WTC11 (cell line): ENCODE data around the gene DEGS1. TPM values are rescaled to one million over a fixed set of nuclear protein-coding genes. Genes with fewer than 3 reads are reported as not detected.
A peak's percentile ranks its signal among the peaks of the same experiment; 100 is the strongest.

Experiments
- ATAC-seq: fragments of 200-7000 bp; cut with Tn5 transposase; 2 replicates; pipeline ENCODE4 v1.10.0; 2021; ENCODE audit warnings: mild to moderate bottlenecking, moderate library complexity
- CTCF ChIA-PET: fragments of 300-600 bp; sonication (Branson Sonifier 250); formaldehyde crosslinking; loops from one replicate; lab custom pipeline; 2021; ENCODE audit warnings: antibody characterized with exemption; lab: Charles Lee
- POLR2A ChIA-PET: fragments of 350-600 bp; sonication (Branson Sonifier 250); formaldehyde crosslinking; loops from one replicate; lab custom pipeline; 2021; ENCODE audit warnings: antibody characterized with exemption; lab: Charles Lee
- DNase-seq: peaks from one replicate; pipeline ENCODE4 v3.0.0; 2021; ENCODE audit warnings: low spot score
- H3K27ac Mint-ChIP-seq: 2 replicates; pipeline ENCODE4 v1.8.0; 2021; ENCODE audit warnings: mixed read lengths
- H3K27me3 Mint-ChIP-seq: 2 replicates; pipeline ENCODE4 v1.8.0; 2021; ENCODE audit warnings: low read depth, mild to moderate bottlenecking, moderate library complexity, mixed read lengths
- H3K36me3 Mint-ChIP-seq: 2 replicates; pipeline ENCODE4 v1.8.0; 2021; ENCODE audit warnings: mixed read lengths
- H3K4me1 Mint-ChIP-seq: 2 replicates; pipeline ENCODE4 v1.8.0; 2022; ENCODE audit warnings: mixed read lengths
- H3K4me3 Mint-ChIP-seq: 2 replicates; pipeline ENCODE4 v1.8.0; 2021; ENCODE audit warnings: mild to moderate bottlenecking, moderate library complexity, mixed read lengths
- H3K9me3 Mint-ChIP-seq: 2 replicates; pipeline ENCODE4 v1.8.0; 2021; ENCODE audit warnings: mixed read lengths
- ELF4 ChIP-seq: sonication (generic); formaldehyde crosslinking; IDR thresholded peaks from 2 replicates; pipeline ENCODE4 v1.8.1; 2022; ENCODE audit warnings: low read depth, mild to moderate bottlenecking, moderate library complexity, missing genetic modification reagents
- EMX1 ChIP-seq: fragments of 250-450 bp; sonication (Bioruptor Pico); IDR thresholded peaks from 2 replicates; pipeline ENCODE4 v1.8.0; 2021; ENCODE audit warnings: mild to moderate bottlenecking
- ESRRA ChIP-seq: sonication (generic); formaldehyde crosslinking; IDR thresholded peaks from 2 replicates; pipeline ENCODE4 v1.8.1; 2022; ENCODE audit warnings: mild to moderate bottlenecking, missing genetic modification reagents, borderline replicate concordance
- ETV6 ChIP-seq: sonication (generic); formaldehyde crosslinking; IDR thresholded peaks from 2 replicates; pipeline ENCODE4 v1.8.1; 2022; ENCODE audit warnings: mild to moderate bottlenecking, missing genetic modification reagents
- FOXJ3 ChIP-seq: sonication (generic); formaldehyde crosslinking; IDR thresholded peaks from 2 replicates; pipeline ENCODE4 v1.9.0; 2021; ENCODE audit warnings: missing genetic modification reagents, mild to moderate bottlenecking, borderline replicate concordance
- GABPB1 ChIP-seq: sonication (generic); formaldehyde crosslinking; IDR thresholded peaks from 2 replicates; pipeline ENCODE4 v1.8.1; 2023; ENCODE audit warnings: mild to moderate bottlenecking, missing genetic modification reagents
- GRHL2 ChIP-seq: fragments of 250-450 bp; sonication (Bioruptor Pico); IDR thresholded peaks from 2 replicates; pipeline ENCODE4 v1.8.0; 2022; ENCODE audit warnings: mild to moderate bottlenecking, moderate library complexity; ENCODE audit not compliant: insufficient replicate concordance, severe bottlenecking
- MXD4 ChIP-seq: fragments of 250-450 bp; sonication (Bioruptor Pico); IDR thresholded peaks from 2 replicates; pipeline ENCODE4 v1.8.0; 2021; ENCODE audit warnings: mild to moderate bottlenecking, moderate library complexity, borderline replicate concordance
- MYBL2 ChIP-seq: sonication (generic); formaldehyde crosslinking; IDR thresholded peaks from 2 replicates; pipeline ENCODE4 v1.8.1; 2023; ENCODE audit warnings: mild to moderate bottlenecking, moderate library complexity, missing genetic modification reagents
- NR1H2 ChIP-seq: sonication (generic); formaldehyde crosslinking; IDR thresholded peaks from 2 replicates; pipeline ENCODE4 v1.9.0; 2021; ENCODE audit warnings: mild to moderate bottlenecking, moderate library complexity, missing genetic modification reagents
- NR2C2 ChIP-seq: sonication (generic); formaldehyde crosslinking; IDR thresholded peaks from 2 replicates; pipeline ENCODE4 v1.8.0; 2022; ENCODE audit warnings: mild to moderate bottlenecking, missing genetic modification reagents
- PRRX2 ChIP-seq: fragments of 250-450 bp; sonication (Bioruptor Pico); IDR thresholded peaks from 2 replicates; pipeline ENCODE4 v1.8.0; 2021; ENCODE audit warnings: mild to moderate bottlenecking
- TEAD4 ChIP-seq: sonication (generic); formaldehyde crosslinking; IDR thresholded peaks from 2 replicates; pipeline ENCODE4 v1.8.0; 2022; ENCODE audit warnings: mild to moderate bottlenecking, missing genetic modification reagents
- TP53 ChIP-seq: sonication (generic); formaldehyde crosslinking; IDR thresholded peaks from 2 replicates; pipeline ENCODE4 v1.8.1; 2023; ENCODE audit warnings: mild to moderate bottlenecking, missing genetic modification reagents
- ZNF219 ChIP-seq: sonication (generic); formaldehyde crosslinking; IDR thresholded peaks from 2 replicates; pipeline ENCODE4 v1.8.0; 2023; ENCODE audit warnings: missing genetic modification reagents, mild to moderate bottlenecking, borderline replicate concordance
- ZNF396 ChIP-seq: fragments of 250-450 bp; sonication (Bioruptor Pico); IDR thresholded peaks from 2 replicates; pipeline ENCODE4 v1.8.0; 2021; ENCODE audit warnings: mild to moderate bottlenecking, moderate library complexity, borderline replicate concordance
- total RNA-seq: library from RNA; stranded (reverse); gene quantifications from 3 replicates; pipeline ENCODE4 v1.2.3, GENCODE V29; 2021
- TF ChIP-seq, protein P1 (sequence below): sonication (generic); formaldehyde crosslinking; IDR thresholded peaks from 2 replicates; pipeline ENCODE4 v1.8.0; 2023; ENCODE audit warnings: missing genetic modification reagents
- TF ChIP-seq, protein P2 (sequence below): fragments of 200-600 bp; IDR thresholded peaks from 2 replicates; pipeline ENCODE4 v1.8.0; 2022; ENCODE audit warnings: antibody characterized with exemption
- TF ChIP-seq, protein P3 (sequence below): sonication (generic); formaldehyde crosslinking; IDR thresholded peaks from 2 replicates; pipeline ENCODE4 v1.8.0; 2022; ENCODE audit warnings: mild to moderate bottlenecking, missing genetic modification reagents
- TF ChIP-seq, protein P4 (sequence below): sonication (generic); formaldehyde crosslinking; IDR thresholded peaks from 2 replicates; pipeline ENCODE4 v1.8.0; 2022; ENCODE audit warnings: mild to moderate bottlenecking, missing genetic modification reagents
- TF ChIP-seq, protein P5 (sequence below): sonication (generic); formaldehyde crosslinking; IDR thresholded peaks from 2 replicates; pipeline ENCODE4 v1.8.1; 2023; ENCODE audit warnings: mild to moderate bottlenecking, missing genetic modification reagents, moderate library complexity
- TF ChIP-seq, protein P6 (sequence below): fragments of 250-450 bp; sonication (Bioruptor Pico); IDR thresholded peaks from 2 replicates; pipeline ENCODE4 v1.9.0; 2021; ENCODE audit warnings: mild to moderate bottlenecking, borderline replicate concordance
- TF ChIP-seq, protein P7 (sequence below): sonication (generic); formaldehyde crosslinking; conservative IDR thresholded peaks from 2 replicates; pipeline ENCODE4 v1.8.1; 2023; ENCODE audit warnings: mild to moderate bottlenecking, low read depth, missing genetic modification reagents, moderate library complexity
- TF ChIP-seq, protein P8 (sequence below): sonication (generic); formaldehyde crosslinking; conservative IDR thresholded peaks from 2 replicates; pipeline ENCODE4 v1.8.1; 2022; ENCODE audit warnings: mild to moderate bottlenecking, missing genetic modification reagents

The DEGS1 gene
- total RNA-seq, 1 experiment from 2014 or later = 30.7 TPM

DNA sequence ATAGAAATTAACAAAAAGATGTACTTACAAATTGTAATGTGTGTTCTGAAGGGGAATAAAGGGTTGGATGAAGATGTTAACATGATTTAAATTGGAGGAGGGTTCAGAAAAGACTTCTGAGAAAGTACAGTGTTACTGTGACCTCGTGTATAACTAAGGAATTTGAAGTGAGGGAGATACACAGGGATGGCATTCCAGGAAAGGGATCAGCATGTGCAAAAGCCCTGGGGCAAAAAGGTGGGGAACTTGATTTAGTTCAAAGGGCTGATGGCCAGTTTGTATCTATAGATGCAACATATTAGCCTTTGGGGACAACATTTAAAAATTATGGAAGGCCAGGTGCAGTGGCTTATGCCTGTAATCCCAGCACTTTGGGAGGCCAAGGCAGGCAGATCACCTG, 33.3 kb upstream of the DEGS1 start (continued):
- TF ChIP-seq, protein P1, sequence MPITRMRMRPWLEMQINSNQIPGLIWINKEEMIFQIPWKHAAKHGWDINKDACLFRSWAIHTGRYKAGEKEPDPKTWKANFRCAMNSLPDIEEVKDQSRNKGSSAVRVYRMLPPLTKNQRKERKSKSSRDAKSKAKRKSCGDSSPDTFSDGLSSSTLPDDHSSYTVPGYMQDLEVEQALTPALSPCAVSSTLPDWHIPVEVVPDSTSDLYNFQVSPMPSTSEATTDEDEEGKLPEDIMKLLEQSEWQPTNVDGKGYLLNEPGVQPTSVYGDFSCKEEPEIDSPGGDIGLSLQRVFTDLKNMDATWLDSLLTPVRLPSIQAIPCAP = no peak
- TF ChIP-seq, protein P2, sequence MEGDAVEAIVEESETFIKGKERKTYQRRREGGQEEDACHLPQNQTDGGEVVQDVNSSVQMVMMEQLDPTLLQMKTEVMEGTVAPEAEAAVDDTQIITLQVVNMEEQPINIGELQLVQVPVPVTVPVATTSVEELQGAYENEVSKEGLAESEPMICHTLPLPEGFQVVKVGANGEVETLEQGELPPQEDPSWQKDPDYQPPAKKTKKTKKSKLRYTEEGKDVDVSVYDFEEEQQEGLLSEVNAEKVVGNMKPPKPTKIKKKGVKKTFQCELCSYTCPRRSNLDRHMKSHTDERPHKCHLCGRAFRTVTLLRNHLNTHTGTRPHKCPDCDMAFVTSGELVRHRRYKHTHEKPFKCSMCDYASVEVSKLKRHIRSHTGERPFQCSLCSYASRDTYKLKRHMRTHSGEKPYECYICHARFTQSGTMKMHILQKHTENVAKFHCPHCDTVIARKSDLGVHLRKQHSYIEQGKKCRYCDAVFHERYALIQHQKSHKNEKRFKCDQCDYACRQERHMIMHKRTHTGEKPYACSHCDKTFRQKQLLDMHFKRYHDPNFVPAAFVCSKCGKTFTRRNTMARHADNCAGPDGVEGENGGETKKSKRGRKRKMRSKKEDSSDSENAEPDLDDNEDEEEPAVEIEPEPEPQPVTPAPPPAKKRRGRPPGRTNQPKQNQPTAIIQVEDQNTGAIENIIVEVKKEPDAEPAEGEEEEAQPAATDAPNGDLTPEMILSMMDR = no peak
- TF ChIP-seq ESRRA (CRISPR knock-in tag) (no peak), MXD4 (CRISPR knock-in tag) (no peak), EMX1 (no peak), ZNF219 (CRISPR knock-in tag) (no peak), GRHL2 (CRISPR knock-in tag) (no peak), NR2C2 (no peak)
- TF ChIP-seq, protein P3, sequence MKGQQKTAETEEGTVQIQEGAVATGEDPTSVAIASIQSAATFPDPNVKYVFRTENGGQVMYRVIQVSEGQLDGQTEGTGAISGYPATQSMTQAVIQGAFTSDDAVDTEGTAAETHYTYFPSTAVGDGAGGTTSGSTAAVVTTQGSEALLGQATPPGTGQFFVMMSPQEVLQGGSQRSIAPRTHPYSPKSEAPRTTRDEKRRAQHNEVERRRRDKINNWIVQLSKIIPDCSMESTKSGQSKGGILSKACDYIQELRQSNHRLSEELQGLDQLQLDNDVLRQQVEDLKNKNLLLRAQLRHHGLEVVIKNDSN (CRISPR knock-in tag) = no peak
- TF ChIP-seq, all 79 proteins: peak for 0

DNA sequence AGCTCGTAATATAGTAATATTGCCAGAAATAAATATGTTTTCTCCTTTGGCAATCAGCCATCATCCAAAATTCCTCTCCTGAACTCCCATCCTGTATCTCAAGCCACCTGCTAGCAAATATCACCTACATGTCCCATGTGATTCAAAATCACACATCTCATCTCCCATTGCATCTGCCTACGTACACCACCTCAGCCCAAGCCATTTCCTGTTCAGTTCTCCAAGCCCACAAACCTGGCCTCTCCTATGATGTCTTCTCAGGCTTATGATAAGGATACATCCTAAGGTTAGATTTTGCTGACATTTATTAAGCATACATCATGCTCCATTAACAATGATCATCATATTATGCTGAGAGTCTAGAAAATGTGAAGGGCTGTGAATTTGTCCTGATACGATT, 31.9 kb upstream of the DEGS1 start:
- H3K27ac Mint-ChIP-seq = peak overlapping the region; percentile 14
- H3K4me3 Mint-ChIP-seq = no peak overlapping the region
- H3K9me3 Mint-ChIP-seq = peaks cover 5% of the 10 kb centered on the region
- H3K36me3 Mint-ChIP-seq = peaks cover 26% of the 10 kb centered on the region
- TF ChIP-seq TEAD4 (CRISPR knock-in tag) (no peak), PRRX2 (CRISPR knock-in tag) (no peak), TP53 (no peak), FOXJ3 (CRISPR knock-in tag) (no peak), NR1H2 (CRISPR knock-in tag) (no peak), MXD4 (CRISPR knock-in tag) (no peak), ELF4 (CRISPR knock-in tag) (no peak), ETV6 (no peak), ZNF396 (CRISPR knock-in tag) (no peak), GABPB1 (CRISPR knock-in tag) (no peak), MYBL2 (no peak)
- TF ChIP-seq, protein P4, sequence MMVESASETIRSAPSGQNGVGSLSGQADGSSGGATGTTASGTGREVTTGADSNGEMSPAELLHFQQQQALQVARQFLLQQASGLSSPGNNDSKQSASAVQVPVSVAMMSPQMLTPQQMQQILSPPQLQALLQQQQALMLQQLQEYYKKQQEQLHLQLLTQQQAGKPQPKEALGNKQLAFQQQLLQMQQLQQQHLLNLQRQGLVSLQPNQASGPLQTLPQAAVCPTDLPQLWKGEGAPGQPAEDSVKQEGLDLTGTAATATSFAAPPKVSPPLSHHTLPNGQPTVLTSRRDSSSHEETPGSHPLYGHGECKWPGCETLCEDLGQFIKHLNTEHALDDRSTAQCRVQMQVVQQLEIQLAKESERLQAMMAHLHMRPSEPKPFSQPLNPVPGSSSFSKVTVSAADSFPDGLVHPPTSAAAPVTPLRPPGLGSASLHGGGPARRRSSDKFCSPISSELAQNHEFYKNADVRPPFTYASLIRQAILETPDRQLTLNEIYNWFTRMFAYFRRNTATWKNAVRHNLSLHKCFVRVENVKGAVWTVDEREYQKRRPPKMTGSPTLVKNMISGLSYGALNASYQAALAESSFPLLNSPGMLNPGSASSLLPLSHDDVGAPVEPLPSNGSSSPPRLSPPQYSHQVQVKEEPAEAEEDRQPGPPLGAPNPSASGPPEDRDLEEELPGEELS (CRISPR knock-in tag) = no peak
- TF ChIP-seq, protein P5, sequence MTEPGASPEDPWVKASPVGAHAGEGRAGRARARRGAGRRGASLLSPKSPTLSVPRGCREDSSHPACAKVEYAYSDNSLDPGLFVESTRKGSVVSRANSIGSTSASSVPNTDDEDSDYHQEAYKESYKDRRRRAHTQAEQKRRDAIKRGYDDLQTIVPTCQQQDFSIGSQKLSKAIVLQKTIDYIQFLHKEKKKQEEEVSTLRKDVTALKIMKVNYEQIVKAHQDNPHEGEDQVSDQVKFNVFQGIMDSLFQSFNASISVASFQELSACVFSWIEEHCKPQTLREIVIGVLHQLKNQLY = no peak
- TF ChIP-seq, protein P6, sequence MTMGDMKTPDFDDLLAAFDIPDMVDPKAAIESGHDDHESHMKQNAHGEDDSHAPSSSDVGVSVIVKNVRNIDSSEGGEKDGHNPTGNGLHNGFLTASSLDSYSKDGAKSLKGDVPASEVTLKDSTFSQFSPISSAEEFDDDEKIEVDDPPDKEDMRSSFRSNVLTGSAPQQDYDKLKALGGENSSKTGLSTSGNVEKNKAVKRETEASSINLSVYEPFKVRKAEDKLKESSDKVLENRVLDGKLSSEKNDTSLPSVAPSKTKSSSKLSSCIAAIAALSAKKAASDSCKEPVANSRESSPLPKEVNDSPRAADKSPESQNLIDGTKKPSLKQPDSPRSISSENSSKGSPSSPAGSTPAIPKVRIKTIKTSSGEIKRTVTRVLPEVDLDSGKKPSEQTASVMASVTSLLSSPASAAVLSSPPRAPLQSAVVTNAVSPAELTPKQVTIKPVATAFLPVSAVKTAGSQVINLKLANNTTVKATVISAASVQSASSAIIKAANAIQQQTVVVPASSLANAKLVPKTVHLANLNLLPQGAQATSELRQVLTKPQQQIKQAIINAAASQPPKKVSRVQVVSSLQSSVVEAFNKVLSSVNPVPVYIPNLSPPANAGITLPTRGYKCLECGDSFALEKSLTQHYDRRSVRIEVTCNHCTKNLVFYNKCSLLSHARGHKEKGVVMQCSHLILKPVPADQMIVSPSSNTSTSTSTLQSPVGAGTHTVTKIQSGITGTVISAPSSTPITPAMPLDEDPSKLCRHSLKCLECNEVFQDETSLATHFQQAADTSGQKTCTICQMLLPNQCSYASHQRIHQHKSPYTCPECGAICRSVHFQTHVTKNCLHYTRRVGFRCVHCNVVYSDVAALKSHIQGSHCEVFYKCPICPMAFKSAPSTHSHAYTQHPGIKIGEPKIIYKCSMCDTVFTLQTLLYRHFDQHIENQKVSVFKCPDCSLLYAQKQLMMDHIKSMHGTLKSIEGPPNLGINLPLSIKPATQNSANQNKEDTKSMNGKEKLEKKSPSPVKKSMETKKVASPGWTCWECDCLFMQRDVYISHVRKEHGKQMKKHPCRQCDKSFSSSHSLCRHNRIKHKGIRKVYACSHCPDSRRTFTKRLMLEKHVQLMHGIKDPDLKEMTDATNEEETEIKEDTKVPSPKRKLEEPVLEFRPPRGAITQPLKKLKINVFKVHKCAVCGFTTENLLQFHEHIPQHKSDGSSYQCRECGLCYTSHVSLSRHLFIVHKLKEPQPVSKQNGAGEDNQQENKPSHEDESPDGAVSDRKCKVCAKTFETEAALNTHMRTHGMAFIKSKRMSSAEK (CRISPR knock-in tag) = no peak
- TF ChIP-seq, protein P7, sequence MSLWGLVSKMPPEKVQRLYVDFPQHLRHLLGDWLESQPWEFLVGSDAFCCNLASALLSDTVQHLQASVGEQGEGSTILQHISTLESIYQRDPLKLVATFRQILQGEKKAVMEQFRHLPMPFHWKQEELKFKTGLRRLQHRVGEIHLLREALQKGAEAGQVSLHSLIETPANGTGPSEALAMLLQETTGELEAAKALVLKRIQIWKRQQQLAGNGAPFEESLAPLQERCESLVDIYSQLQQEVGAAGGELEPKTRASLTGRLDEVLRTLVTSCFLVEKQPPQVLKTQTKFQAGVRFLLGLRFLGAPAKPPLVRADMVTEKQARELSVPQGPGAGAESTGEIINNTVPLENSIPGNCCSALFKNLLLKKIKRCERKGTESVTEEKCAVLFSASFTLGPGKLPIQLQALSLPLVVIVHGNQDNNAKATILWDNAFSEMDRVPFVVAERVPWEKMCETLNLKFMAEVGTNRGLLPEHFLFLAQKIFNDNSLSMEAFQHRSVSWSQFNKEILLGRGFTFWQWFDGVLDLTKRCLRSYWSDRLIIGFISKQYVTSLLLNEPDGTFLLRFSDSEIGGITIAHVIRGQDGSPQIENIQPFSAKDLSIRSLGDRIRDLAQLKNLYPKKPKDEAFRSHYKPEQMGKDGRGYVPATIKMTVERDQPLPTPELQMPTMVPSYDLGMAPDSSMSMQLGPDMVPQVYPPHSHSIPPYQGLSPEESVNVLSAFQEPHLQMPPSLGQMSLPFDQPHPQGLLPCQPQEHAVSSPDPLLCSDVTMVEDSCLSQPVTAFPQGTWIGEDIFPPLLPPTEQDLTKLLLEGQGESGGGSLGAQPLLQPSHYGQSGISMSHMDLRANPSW (CRISPR knock-in tag) = no peak
- TF ChIP-seq, protein P8, sequence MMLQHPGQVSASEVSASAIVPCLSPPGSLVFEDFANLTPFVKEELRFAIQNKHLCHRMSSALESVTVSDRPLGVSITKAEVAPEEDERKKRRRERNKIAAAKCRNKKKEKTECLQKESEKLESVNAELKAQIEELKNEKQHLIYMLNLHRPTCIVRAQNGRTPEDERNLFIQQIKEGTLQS = no peak
- H3K4me1 Mint-ChIP-seq = no peaks in the 10 kb centered on the region
- H3K27me3 Mint-ChIP-seq = no peaks in the 10 kb centered on the region
- POLR2A ChIA-PET = interaction anchor here (0.6 kb wide), 1 partner anchor 203 kb away, joined by 4 read pairs; no protein-coding TSS in a partner anchor
- no peak for DNase-seq
- ATAC-seq = no peak
- CTCF ChIA-PET = no interaction called here
